GM12878 (cell line): ENCODE results near the gene NUP50.

Source experiments
- CTCF ChIP-seq, 3 experiments: IDR thresholded peaks in 2 of 3; conservative IDR thresholded peaks in 1 of 3; 2 replicates each; pipeline ENCODE4 v1.5.1; 2011; ENCODE audit warnings: low read depth in 3 of 3, low read length in 3 of 3, mild to moderate bottlenecking in 3 of 3, control low read depth in 2 of 3, moderate library complexity in 2 of 3, inconsistent platforms in 1 of 3, mixed read lengths in 1 of 3; ENCODE audit not compliant: control insufficient read depth in 2 of 3, insufficient read depth in 1 of 3; ENCODE audit errors: extremely low read depth in 1 of 3
- ETV6 ChIP-seq, 2 experiments: fragments of 450-650 bp in 1 of 2; IDR thresholded peaks in 1 of 2; conservative IDR thresholded peaks in 1 of 2; 2 replicates each; pipeline ENCODE4 v1.6.1; 2014; ENCODE audit warnings: antibody characterized with exemption in 1 of 2, borderline replicate concordance in 1 of 2, low read depth in 1 of 2, mild to moderate bottlenecking in 1 of 2, moderate library complexity in 1 of 2
- IRF4 ChIP-seq: IDR thresholded peaks from 2 replicates; pipeline ENCODE4 v1.6.1; 2011; ENCODE audit warnings: low read depth, low read length
- POLR2A ChIP-seq: IDR thresholded peaks from 2 replicates; pipeline ENCODE4 v1.6.1; 2011; ENCODE audit warnings: low read depth, mild to moderate bottlenecking, low read length
- STAT3 ChIP-seq: IDR thresholded peaks from 2 replicates; pipeline ENCODE4 v1.6.1; 2011; ENCODE audit warnings: low read depth, low read length, improper control_type of control experiment
- YY1 ChIP-seq: IDR thresholded peaks from 2 replicates; pipeline ENCODE4 v1.6.1; 2011; ENCODE audit warnings: low read depth, mild to moderate bottlenecking, low read length
- TF ChIP-seq, protein P1 (sequence below): IDR thresholded peaks from 2 replicates; pipeline ENCODE4 v1.6.1; 2012; ENCODE audit warnings: mild to moderate bottlenecking, low read depth, low read length

- TF ChIP-seq ETV6 (conservative IDR thresholded peaks at IDR 0.05 in 1 of 2, IDR thresholded peaks at IDR 0.05 in 1 of 2; ENCODE audit: borderline replicate concordance in 1 of 2, low read depth in 1 of 2) (no peak), POLR2A (no peak), YY1 (no peak), IRF4 (no peak), STAT3 (no peak), CTCF (IDR thresholded peaks at IDR 0.05 in 2 of 3, conservative IDR thresholded peaks at IDR 0.05 in 1 of 3; ENCODE audit: control insufficient read depth in 2 of 3, extremely low read depth in 1 of 3, insufficient read depth in 1 of 3, low read depth in 3 of 3, low read length in 3 of 3) (no peak)
- TF ChIP-seq, protein P1, sequence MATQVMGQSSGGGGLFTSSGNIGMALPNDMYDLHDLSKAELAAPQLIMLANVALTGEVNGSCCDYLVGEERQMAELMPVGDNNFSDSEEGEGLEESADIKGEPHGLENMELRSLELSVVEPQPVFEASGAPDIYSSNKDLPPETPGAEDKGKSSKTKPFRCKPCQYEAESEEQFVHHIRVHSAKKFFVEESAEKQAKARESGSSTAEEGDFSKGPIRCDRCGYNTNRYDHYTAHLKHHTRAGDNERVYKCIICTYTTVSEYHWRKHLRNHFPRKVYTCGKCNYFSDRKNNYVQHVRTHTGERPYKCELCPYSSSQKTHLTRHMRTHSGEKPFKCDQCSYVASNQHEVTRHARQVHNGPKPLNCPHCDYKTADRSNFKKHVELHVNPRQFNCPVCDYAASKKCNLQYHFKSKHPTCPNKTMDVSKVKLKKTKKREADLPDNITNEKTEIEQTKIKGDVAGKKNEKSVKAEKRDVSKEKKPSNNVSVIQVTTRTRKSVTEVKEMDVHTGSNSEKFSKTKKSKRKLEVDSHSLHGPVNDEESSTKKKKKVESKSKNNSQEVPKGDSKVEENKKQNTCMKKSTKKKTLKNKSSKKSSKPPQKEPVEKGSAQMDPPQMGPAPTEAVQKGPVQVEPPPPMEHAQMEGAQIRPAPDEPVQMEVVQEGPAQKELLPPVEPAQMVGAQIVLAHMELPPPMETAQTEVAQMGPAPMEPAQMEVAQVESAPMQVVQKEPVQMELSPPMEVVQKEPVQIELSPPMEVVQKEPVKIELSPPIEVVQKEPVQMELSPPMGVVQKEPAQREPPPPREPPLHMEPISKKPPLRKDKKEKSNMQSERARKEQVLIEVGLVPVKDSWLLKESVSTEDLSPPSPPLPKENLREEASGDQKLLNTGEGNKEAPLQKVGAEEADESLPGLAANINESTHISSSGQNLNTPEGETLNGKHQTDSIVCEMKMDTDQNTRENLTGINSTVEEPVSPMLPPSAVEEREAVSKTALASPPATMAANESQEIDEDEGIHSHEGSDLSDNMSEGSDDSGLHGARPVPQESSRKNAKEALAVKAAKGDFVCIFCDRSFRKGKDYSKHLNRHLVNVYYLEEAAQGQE: no peak
Observed at GRCh38 chr22:45205276-45205925, 41.7 kb downstream of the NUP50 start.
